Kasumi-1 (cell line): ENCODE measurements around the gene IQCK.

Source experiments
- DNase-seq, 2 experiments: peaks; one replicate each; lab custom pipeline; 2025; lab: John Stamatoyannopoulos, UW

Gene IQCK

GRCh38 chr16:19837331-19837980, 119.4 kb downstream of the IQCK start:
- no peak for DNase-seq

DNA sequence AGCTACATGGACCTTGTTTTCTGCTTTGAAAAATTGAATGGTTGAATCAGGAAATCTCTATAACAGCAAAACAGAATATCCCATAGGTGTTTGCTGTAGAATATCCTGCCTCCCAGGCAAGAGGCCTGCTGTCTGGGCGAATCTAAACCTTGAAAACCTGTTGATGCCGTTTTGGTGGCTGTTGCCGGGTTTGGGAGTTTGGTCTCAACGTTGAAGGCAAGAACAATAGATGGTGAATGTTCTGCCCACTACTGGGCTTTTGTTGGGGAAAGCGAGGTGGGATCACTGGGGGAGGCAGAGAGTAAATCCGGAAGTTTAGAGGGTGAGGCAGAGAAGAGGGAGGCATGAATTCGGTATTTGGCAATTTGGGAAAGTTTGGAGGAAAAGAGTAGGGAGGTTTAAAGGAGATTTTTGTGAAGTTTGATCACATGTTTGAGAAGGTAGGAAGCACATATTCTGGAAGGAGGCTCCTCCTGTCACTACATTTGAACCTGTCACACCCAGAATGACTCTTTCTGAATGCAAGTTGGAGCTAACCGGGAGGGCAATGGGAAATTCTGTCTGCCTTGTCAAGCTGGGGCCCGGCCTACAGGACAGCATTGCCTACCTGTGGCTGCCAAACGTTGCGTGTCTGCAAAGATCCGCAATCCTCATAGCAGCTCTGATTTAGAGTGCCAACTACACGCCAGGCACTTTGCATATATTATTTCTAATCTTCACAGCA, 120.1 kb downstream of the IQCK start:
- DNase-seq: no peak

DNA sequence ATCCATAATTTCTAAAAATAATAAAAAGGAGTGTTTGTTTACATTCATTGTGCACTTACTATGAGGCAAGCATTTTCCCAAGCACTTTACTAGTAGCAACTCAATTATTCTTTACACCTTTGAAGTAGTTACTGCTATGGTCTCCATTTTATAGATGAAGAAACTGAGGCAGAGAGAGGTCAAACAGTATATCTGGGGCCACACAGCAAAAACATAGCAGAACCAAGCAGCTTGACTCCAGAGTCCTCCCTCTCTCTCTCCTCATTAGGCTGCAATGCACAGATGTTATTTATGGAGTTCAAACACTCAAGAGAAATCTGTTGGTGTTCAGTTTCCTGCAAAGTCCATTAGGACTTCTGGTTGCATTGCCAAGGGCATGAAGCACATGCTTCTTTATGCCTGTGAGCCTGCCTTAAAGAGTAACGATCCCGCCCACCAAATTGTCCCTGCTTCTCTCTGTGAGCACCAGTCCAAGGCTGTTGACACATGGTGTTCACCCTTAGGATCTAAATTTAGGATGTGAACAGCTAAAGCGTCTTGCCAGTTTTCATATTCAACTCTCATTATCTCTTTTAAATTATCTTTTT, 122.5 kb downstream of the IQCK start:
- no peak for DNase-seq

DNA sequence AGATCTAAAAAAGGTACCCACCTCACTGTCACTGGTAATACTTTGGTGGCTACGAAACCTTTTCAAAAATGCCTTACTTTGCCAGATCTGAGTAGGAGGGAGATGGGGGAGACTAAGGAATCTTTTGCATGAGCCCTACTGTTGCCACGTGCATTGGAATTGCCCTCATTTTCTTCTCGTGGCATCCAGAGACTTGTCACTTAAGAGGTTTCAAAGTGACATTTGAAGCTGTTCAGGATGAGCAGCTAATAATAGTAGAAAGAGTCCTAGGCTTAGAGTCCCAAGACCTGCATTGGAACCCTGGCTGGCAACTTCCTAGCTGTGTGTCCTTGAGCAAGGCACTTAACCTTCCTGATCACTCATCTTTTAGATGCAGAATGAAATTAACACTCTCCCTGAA, 123.1 kb downstream of the IQCK start:
- DNase-seq: no peak

DNA sequence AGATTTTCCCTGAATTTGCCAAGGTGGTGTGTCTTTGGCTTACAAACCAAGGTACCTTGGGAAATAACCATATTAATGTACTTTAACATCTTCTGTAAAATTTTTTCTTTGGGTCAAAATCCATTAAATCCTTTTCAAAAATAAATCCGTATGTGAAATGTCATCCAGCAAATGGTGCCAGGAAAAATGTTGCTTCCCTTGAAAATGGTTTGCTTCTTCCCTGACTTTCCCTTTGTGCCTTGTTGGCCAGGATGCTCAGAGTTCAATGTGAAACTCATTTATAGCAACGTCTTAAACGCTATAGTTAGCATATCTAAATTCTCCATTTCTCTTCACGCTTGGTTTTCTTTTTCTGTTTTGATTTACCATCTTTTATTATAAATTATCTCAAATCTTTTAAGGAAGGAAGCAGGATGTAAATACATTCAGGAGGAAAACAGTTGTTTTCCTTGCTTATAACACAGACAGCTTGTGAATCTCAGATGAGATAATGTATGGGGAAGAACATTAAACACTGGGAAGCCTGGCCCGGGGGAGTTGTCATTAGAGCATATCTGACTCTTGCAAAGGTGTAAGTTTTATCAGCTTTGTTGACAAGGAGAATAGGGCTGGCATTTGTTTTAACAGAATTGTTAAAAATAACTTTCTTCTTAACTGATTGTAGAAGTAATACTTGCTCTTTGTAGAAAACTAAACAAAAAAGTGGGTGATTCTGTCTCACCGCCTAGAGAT, 124.5 kb downstream of the IQCK start:
- DNase-seq: no peak

DNA sequence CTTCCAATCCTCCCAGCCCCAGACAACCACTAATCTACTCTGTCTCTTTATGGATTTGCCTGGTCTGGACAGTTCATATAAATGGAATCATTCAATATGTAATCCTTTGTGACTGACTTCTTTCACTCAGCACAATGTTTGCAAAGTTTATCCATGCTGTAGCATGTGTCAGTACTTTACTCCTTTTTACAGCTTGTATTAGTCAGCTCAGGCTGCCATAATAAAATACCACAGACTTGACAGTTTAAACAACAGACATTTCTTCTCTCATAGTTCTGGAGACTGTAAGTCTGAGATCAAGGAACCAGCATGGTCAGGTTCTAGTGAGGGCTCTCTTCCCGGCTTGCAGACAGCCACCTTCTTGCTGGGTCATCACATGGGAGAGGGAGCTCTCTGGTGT, 125.3 kb downstream of the IQCK start:
- DNase-seq: no peak

GRCh38 chr16:19844945-19845641, 127.0 kb downstream of the IQCK start:
- DNase-seq: no peak

- DNase-seq: no peak
These were observed 128.4 kb downstream of the IQCK start for GRCh38 chr16:19846436-19846835.

GRCh38 chr16:19848756-19849155, 130.7 kb downstream of the IQCK start:
- DNase-seq: no peak

- no peak for DNase-seq
These were observed 132.2 kb downstream of the IQCK start for GRCh38 chr16:19850131-19850817.

GRCh38 chr16:19851476-19851875, 133.4 kb downstream of the IQCK start:
- no peak for DNase-seq

- no peak for DNase-seq
These were observed 135.2 kb downstream of the IQCK start for GRCh38 chr16:19853132-19853741.

DNA sequence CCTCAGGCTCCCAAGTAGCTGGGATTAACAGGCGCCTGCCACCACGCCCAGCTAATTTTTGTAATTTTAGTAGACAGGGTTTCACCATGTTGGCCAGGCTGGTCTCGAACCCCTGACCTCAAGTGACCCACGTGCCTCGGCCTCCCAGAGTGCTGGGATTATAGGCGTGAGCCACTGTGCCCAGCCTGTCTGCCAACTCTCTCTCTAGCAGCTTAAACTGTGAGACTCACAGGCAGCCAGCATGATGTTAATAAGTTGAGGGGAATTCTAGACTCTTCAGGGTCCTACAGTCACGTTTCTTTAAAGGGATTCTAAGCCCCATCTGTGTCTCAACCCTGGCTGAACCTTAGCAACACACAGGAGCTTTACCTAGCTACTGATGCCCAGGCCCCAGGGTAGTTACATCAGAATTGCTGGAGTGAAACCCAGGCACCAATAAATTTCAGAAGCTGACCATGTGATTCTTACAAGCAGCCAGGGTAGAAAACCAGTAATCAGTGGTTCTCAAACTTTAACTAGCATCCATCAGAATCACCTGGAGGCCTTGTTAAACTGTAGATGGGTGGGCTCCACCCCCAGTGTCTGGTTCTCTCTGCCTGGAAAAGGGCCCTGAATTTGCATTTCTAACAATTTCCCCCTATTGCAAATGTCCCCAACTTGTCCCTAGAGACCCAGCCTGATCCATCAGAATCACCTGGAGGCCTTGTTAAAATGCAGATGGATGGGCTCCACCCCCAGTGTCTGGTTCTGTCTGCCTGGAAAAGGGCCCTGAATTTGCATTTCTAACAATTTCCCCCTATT, 135.9 kb downstream of the IQCK start:
- no peak for DNase-seq

DNA sequence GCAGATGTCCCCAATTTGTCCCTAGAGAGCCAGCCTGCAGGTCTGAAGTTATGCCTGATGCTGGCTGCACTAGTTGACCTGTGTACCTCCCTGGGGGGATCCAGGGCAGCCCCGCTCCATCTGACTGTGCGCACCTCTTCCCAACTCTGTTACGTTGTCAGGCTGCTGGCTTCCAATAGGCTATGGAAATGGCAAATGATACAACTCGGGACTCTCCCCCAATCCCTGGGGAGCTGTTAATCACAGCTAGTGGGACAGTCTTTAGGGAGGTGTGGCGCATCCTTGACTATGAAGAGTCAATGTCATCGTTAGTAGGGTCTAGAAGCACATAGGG, 136.4 kb downstream of the IQCK start:
- DNase-seq: no peak

GRCh38 chr16:19856120-19856519, 138.0 kb downstream of the IQCK start:
- DNase-seq: no peak

- DNase-seq: no peak
These were observed 139.7 kb downstream of the IQCK start for GRCh38 chr16:19857593-19858339.

GRCh38 chr16:19858340-19859018, 140.4 kb downstream of the IQCK start:
- no peak for DNase-seq

DNA sequence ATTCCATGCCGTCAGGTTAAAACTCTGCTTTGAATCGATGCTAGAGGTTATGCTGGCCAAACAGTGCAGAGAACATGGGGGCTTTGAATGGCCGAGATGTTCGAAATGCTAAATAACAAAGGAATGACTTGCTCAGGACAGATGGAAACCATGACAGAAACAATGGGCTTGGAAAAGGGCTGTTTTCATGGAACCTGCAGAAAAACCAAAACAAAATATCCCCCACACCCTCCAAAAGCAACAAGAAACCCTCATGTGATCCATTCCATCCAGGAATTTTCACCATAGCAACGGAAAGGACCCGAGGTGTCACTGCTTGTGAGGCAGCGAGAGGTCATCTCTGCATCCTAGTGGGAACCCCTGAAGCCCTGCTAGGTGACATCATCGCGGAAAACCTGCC, 141.1 kb downstream of the IQCK start:
- no peak for DNase-seq

DNA sequence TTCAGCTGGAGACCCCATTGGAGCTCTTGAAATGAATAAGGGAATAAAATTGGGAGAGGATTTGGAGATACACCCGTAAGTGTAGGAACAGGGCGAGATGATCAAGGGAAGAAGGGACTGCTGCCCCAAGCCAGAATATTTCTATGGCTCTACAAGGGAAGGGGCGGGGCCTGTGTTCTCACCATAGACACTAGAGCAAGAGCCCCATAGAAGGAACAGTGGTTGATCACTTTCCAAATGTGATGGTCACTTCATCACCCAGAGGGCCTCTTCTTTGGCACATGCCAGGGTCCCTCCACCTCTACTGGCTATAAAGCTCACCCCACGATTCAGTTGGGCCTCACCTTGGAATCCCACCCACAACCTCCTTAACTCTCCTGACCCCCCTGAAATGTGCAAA, 141.5 kb downstream of the IQCK start:
- DNase-seq: no peak
